Psoas muscle (tissue), 8 donors: ENCODE data around the gene TMEM169. TPM values are rescaled to one million over a fixed set of nuclear protein-coding genes. Genes with fewer than 3 reads are reported as not detected.

ENCODE experiments used
- ATAC-seq, 4 donors: fragments of 200-7000 bp; cut with Tn5 transposase; one replicate each; pipeline ENCODE4 v1.9.1; 2020; ENCODE audit warnings: moderate library complexity in 3 of 4, mild to moderate bottlenecking in 2 of 4
- DNase-seq, 2 donors: peaks; one replicate each; pipeline ENCODE4 v3.0.0-alpha.2; 2020
- H3K27ac ChIP-seq: fragments of 200-600 bp; one replicate; pipeline ENCODE4 v1.8.0; 2022
- H3K27me3 ChIP-seq, 3 donors: fragments of 200-600 bp in 1 of 3; one replicate each; pipeline versions ENCODE4 v1.6.1 to v1.8.0; 2013 to 2022; ENCODE audit warnings: low read length in 2 of 3, mild to moderate bottlenecking in 2 of 3, moderate library complexity in 1 of 3; ENCODE audit not compliant: insufficient read depth in 3 of 3
- H3K36me3 ChIP-seq, 2 donors: fragments of 200-600 bp in 1 of 2; one replicate each; pipeline versions ENCODE4 v1.6.1 to v1.8.0; 2013 to 2022; ENCODE audit warnings: low read depth in 1 of 2, mild to moderate bottlenecking in 1 of 2, moderate library complexity in 1 of 2; ENCODE audit not compliant: insufficient read depth in 1 of 2
- H3K4me1 ChIP-seq: fragments of 200-600 bp; one replicate; pipeline ENCODE4 v1.8.0; 2022
- H3K4me3 ChIP-seq: fragments of 200-600 bp; one replicate; pipeline ENCODE4 v1.8.0; 2022; ENCODE audit warnings: mild to moderate bottlenecking
- H3K9me3 ChIP-seq: fragments of 200-600 bp; one replicate; pipeline ENCODE4 v1.8.0; 2022
- WGBS, 3 donors: extraction: QIAGEN DNeasy Blood & Tissue Kit; methylation state at CpG; one replicate each; pipeline versions ENCODE4 v1.1.6 to v1.1.7; 2013; 5-methylcytosine and 5-hydroxymethylcytosine counted together
- intact Hi-C, 2 donors: fragments of 100-400 bp; cut with DNase I; formaldehyde crosslinking; loops; one replicate each; pipeline versions ENCODE4 v1.11.0 to v1.14.2; 2022
- polyA plus RNA-seq, 3 donors: library from polyadenylated mRNA; stranded (reverse); fragments of 200-250 nt; gene quantifications; one replicate each; pipeline ENCODE4 v1.2.3, GENCODE V29; 2013
- total RNA-seq, 4 donors: library from RNA; stranded (reverse); fragmentation: NEBNext Ultra II Directional in 2 of 4; extraction: Animal tissue kit (Norgen Biotek cat#: 25700) in 2 of 4; gene quantifications; one replicate each; pipeline versions ENCODE4 v1.2.1 to v1.2.4, GENCODE V29; 2021 to 2023
- TF ChIP-seq, protein P1 (sequence below): fragments of 200-600 bp; IDR thresholded peaks from one replicate; pipeline ENCODE4 v1.8.0; 2022; ENCODE audit warnings: antibody characterized with exemption
- donor health status: healthy with polysubstance abuse.
- donor health status: DM: no; HTN: no; CAD: no; lungs with moderate emphysema.
- donor health status: Bipolar disorder and iron deficiency.
- donor health status: healthy.
- donor health status: DM: yes; HTN: yes; CAD: no.
- donor health status: DM: no; HTN: no; CAD: no.
- donor health status: DM: no; HTN: no; CAD: no.
- donor health status: DM: yes; HTN: yes; CAD: no.

The TMEM169 gene
- total and polyA plus RNA-seq, 7 donors, result 0.07 to 0.41 (median 0.08) TPM; not detected in 2

DNA sequence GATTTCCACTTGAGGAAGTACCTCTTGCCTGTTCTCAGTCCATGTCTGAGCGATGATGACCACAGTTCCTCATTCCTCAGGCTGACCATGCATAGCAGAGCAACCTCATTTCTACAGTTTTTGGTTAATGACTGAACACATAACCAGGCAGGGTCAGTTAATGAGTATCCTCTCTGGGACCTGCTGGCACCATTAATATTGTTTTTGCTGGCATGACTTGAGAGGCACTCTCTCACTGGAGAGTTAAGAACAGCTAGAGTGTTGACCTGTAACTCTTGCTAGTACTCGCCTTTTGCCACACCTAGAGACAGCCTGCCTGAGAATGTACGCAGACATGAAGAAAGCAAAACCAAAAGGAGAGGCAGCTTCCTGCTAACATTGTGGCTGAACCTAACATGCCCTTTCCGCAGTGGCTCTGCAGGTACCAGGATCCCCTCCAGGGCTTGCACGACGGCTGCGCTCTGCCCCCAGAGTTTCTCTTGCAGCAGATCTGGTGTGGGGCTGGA is 24.0 kb upstream of the TMEM169 start:
- Histone ChIP-seq H3K9me3 (no peaks in the 10 kb centered on the region), H3K4me1 (no peaks in the 10 kb centered on the region), H3K36me3 (peaks cover 2 to 5% of the 10 kb centered on the region in 2 donors), H3K27me3 (no peaks in the 10 kb centered on the region), H3K4me3 (no peak overlapping the region), H3K27ac (no peak overlapping the region)
- TF ChIP-seq, protein P1, sequence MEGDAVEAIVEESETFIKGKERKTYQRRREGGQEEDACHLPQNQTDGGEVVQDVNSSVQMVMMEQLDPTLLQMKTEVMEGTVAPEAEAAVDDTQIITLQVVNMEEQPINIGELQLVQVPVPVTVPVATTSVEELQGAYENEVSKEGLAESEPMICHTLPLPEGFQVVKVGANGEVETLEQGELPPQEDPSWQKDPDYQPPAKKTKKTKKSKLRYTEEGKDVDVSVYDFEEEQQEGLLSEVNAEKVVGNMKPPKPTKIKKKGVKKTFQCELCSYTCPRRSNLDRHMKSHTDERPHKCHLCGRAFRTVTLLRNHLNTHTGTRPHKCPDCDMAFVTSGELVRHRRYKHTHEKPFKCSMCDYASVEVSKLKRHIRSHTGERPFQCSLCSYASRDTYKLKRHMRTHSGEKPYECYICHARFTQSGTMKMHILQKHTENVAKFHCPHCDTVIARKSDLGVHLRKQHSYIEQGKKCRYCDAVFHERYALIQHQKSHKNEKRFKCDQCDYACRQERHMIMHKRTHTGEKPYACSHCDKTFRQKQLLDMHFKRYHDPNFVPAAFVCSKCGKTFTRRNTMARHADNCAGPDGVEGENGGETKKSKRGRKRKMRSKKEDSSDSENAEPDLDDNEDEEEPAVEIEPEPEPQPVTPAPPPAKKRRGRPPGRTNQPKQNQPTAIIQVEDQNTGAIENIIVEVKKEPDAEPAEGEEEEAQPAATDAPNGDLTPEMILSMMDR, result no peak
- ATAC-seq, result no peak
- DNase-seq, result no peak
- 83 to 86% (median 84%) methylated on average over 7 of the region's 7 CpGs for WGBS, 3 donors
- intact Hi-C loops, result no loop called here

DNA sequence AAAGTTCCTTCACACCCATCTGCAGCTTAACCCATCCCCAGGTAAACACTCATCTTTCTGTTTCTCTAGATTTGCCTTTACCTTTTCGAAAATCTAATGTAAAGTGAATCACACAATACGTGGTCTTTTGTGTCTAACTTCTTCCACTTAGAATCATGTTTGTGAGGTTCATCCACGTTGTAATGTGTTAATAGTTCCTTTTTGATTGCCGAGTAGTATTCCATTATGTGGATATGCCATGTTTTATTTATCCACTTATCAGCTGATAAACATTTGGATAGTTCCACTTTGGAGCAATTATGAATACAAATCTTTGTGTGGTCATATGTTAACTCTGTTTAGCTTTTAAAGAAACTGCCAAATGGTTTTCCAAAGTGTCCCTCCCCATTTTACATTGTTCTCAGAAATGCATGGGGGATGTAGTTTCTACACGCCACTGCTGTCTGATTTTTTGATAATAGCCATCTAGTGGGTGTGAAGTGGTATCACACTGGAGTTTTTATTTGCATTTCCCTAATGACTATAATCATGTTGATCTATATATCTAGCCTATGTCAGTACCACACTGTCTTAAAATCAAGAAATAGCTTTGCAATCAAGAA is 22.4 kb upstream of the TMEM169 start:
- no peak for ATAC-seq
- H3K27ac ChIP-seq, result no peak overlapping the region
- intact Hi-C loops, result no loop called here

DNA sequence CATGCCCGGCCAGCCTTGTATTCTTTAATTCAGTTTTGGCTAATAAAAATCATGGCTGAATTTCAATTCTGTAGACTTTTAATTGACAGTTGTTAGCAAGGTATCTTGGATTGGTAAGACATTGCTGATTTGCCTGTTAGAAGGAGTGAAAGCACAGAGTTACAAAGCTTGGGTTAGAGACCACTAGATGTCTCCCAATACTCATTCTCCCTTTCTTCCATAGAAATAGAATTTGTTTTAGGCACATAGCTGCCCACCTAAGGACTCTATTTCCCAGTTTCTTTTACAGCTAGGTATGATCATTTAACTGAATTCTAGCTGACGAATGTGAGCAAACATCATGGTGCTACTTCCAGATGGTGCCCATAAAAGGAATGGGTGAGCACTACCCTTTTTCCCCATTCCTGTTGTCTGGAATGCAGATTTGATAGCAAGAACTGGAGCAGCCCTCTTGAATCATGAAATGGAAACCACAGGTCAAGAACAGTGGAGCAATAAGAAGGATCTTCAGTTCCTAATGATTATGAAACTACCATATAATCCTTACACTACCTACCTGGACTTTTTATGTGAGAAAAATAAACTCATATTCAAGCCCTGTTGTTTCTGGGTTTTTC is 17.6 kb upstream of the TMEM169 start:
- WGBS, 3 donors, result 84 to 93% (median 90%) methylated on average over 2 of the region's 2 CpGs
- Histone ChIP-seq H3K4me1 (no peaks in the 10 kb centered on the region), H3K27ac (no peak overlapping the region), H3K4me3 (no peak overlapping the region), H3K9me3 (no peaks in the 10 kb centered on the region), H3K36me3 (peaks cover 0 to 27% of the 10 kb centered on the region in 2 donors), H3K27me3 (no peaks in the 10 kb centered on the region)
- DNase-seq (no peak), ATAC-seq (no peak)
- TF ChIP-seq, protein P1, result no peak
- intact Hi-C loops, result no loop called here

More for the DNA sequence above, 22.4 kb upstream of the TMEM169 start:
- H3K36me3 ChIP-seq, result peaks cover 2 to 15% of the 10 kb centered on the region in 2 donors
- H3K4me1 ChIP-seq, result no peaks in the 10 kb centered on the region
- no peaks in the 10 kb centered on the region for H3K9me3 ChIP-seq
- TF ChIP-seq, protein P1, result no peak
- H3K4me3 ChIP-seq, result no peak overlapping the region
- no peaks in the 10 kb centered on the region for H3K27me3 ChIP-seq
- WGBS, 3 donors, result 94 to 98% (median 96%) methylated on average over 5 of the region's 5 CpGs
- no peak for DNase-seq

DNA sequence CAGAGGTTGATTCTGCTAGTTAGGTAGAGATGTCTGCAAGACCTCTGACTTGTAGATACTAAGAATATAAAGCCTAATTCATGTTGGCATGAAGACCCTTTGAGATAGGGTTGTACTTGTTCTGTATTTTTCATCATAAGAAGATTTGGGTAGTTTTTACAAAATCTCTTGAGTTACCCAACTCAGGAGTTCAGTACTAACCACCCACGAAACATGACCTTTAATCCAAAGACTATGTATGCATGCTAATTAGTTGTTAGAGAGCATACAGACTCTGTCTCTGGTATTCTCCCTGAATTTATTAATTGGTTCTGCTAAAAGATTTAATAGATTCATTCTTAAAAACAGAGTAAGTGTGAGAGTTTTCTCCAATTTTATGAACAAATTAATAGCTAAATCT is 17.1 kb upstream of the TMEM169 start:
- Histone ChIP-seq H3K4me3 (no peak overlapping the region), H3K9me3 (no peaks in the 10 kb centered on the region), H3K4me1 (no peaks in the 10 kb centered on the region), H3K27ac (no peak overlapping the region), H3K27me3 (no peaks in the 10 kb centered on the region), H3K36me3 (peaks cover 0 to 27% of the 10 kb centered on the region in 2 donors)
- intact Hi-C loops, result no loop called here
- TF ChIP-seq, protein P1, result no peak
- WGBS, 3 donors, result 88 to 91% (median 91%) methylated on average over 1 of the region's 1 CpG
- no peak for DNase-seq
- no peak for ATAC-seq
